GM12875 (cell line): ENCODE measurements around the gene PYURF.

ENCODE experiments used
- H3K4me3 ChIP-seq: one replicate; pipeline ENCODE4 v1.5.1; 2011; ENCODE audit warnings: low read depth, low read length, control low read depth
- CTCF ChIP-seq: IDR thresholded peaks from 2 replicates; pipeline ENCODE4 v1.5.1; 2011; ENCODE audit warnings: low read depth, mild to moderate bottlenecking, control low read depth, inconsistent platforms, low read length, moderate library complexity, borderline replicate concordance; ENCODE audit not compliant: insufficient read depth

The PYURF gene

GRCh38 chr4:88535090-88535755, 11.6 kb upstream of the PYURF start:
- no peak for TF ChIP-seq CTCF
- no peak overlapping the region for H3K4me3 ChIP-seq

DNA sequence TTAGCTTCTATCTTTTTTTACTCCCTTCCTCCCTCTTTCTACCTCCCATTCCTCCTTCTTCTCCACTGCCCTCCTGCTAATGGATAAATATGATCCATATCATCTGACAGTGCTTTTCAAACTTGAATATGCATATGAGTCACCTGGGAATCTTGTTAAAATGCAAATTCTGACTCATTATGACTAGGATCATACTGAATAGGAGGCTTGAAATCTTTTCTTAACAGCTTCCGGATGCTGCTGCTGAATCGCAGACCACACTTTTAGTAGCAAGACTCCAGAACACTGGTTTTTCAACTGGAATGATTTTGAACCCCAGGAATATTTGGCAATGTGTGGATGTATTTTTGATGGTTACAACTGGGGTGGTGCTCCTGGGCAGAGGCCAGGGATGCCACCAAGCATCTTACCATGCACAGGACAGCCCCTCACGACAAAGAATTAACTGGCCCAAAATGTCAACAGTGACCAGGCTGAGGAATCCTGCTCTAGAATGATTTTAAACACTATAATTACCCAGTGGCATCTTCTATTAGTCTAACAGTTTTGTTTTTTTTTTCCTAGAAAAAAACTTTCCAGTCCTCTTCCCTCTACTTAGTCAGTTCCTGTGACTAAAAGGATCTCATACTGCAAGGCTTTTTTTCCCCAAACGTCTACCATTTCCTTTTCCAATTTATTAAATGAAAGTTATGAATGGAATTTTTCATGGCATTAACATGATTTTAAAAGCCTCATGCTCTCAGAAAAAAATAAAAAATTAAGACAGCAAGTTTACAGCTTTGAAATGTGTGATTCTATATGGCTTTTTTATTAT, 10.6 kb upstream of the PYURF start:
- no peak overlapping the region for H3K4me3 ChIP-seq
- no peak for TF ChIP-seq CTCF

- H3K4me3 ChIP-seq = no peak overlapping the region
- no peak for TF ChIP-seq CTCF
Observed at GRCh38 chr4:88533088-88533790, 9.7 kb upstream of the PYURF start.

DNA sequence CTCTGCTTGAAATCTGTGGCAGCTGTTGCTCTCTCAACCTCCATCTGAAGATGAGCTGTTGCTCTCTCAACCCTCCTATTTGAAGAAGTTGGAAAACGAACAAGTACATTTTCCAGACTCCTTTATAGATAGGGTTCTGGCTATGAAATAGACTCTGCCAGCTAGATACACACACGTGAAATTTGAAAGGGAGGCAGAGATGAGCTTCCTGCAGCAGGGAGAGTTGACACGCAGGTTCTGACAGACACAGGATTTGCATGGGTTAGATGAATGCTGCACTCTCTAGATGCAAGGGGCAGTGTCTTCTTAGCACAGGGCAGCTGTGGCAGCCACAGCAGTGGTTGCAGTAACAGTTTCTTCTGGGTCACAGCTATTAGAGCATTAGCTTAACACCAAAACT, 8.0 kb upstream of the PYURF start:
- TF ChIP-seq CTCF = no peak
- no peak overlapping the region for H3K4me3 ChIP-seq

DNA sequence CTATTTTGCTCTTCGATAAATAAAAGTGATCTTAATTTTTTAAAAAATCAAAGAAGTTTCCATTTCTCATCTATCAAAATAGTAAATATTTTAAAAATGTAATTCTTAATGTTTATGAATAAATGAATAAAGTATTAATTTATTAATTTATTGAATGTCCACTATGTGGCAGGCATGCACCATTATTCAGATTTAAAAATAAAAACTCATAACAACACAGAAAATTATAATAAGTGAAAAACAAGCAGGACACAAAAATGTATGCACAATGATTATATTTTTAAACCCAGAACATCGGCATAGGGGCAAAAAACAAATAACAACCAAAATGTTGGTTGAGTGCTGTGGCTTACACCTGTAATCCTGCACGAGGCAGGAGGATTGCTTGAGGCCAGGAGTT, 5.3 kb upstream of the PYURF start:
- H3K4me3 ChIP-seq = no peak overlapping the region
- no peak for TF ChIP-seq CTCF

DNA sequence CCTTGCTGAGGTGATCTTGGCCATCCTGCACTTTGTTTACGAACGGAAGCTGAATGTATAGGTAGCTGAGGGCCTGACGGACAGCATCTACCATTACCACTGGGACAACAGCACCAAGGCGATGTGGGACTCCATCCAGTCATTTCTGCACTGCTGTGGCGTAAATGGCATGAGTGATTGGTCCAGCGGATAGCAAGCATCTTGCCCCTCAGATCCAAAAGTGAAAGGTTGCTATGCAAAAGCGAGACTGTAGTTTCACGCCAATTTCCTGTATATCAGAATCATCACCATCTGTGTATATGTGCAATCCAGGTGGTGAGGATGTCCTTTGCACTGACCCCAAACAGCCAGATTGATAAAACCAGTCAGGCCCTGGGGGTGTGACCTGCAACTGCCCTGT, 4.2 kb upstream of the PYURF start:
- TF ChIP-seq CTCF = no peak
- H3K4me3 ChIP-seq = no peak overlapping the region

GRCh38 chr4:88526221-88526815, 2.7 kb upstream of the PYURF start:
- H3K4me3 ChIP-seq = no peak overlapping the region
- TF ChIP-seq CTCF = no peak
